HEK293 (cell line): ENCODE data around the gene FBXO36.

ENCODE experiments used
- GLIS2 ChIP-seq: fragments of 450-650 bp; formaldehyde crosslinking; IDR thresholded peaks from 2 replicates; pipeline ENCODE4 v1.5.1; 2016; ENCODE audit warnings: missing biosample characterization, missing genetic modification characterization
- IKZF3 ChIP-seq: fragments of 450-650 bp; IDR thresholded peaks from 2 replicates; pipeline ENCODE4 v1.5.0; 2018; ENCODE audit warnings: missing biosample characterization, mild to moderate bottlenecking, missing genetic modification characterization, moderate library complexity
- KLF1 ChIP-seq: fragments of 450-650 bp; formaldehyde crosslinking; IDR thresholded peaks from 2 replicates; pipeline ENCODE4 v1.5.1; 2016; ENCODE audit warnings: missing biosample characterization, missing genetic modification characterization
- KLF16 ChIP-seq: fragments of 450-650 bp; formaldehyde crosslinking; IDR thresholded peaks from 2 replicates; pipeline ENCODE4 v1.5.1; 2017; ENCODE audit warnings: missing biosample characterization, missing genetic modification characterization
- KLF7 ChIP-seq: fragments of 450-650 bp; formaldehyde crosslinking; IDR thresholded peaks from 2 replicates; pipeline ENCODE4 v1.5.1; 2016; ENCODE audit warnings: missing biosample characterization, missing genetic modification characterization, borderline replicate concordance
- OVOL3 ChIP-seq: fragments of 450-650 bp; formaldehyde crosslinking; IDR thresholded peaks from 2 replicates; pipeline ENCODE4 v1.5.1; 2016; ENCODE audit warnings: missing biosample characterization, missing genetic modification characterization
- TCF7L2 ChIP-seq: IDR thresholded peaks from 2 replicates; pipeline ENCODE4 v1.6.1; 2011; ENCODE audit warnings: low read depth, mild to moderate bottlenecking, inconsistent platforms, low read length, moderate library complexity, borderline replicate concordance
- ZBTB48 ChIP-seq: fragments of 450-650 bp; formaldehyde crosslinking; IDR thresholded peaks from 2 replicates; pipeline ENCODE4 v1.5.1; 2016; ENCODE audit warnings: missing biosample characterization, missing genetic modification characterization
- ZEB2 ChIP-seq: fragments of 450-650 bp; formaldehyde crosslinking; IDR thresholded peaks from 2 replicates; pipeline ENCODE4 v1.5.1; 2016; ENCODE audit warnings: missing biosample characterization, missing genetic modification characterization
- ZNF121 ChIP-seq: fragments of 450-650 bp; formaldehyde crosslinking; IDR thresholded peaks from 2 replicates; pipeline ENCODE4 v1.5.1; 2016; ENCODE audit warnings: missing biosample characterization, missing genetic modification characterization
- ZNF19 ChIP-seq: fragments of 450-650 bp; formaldehyde crosslinking; IDR thresholded peaks from 2 replicates; pipeline ENCODE4; 2016; ENCODE audit warnings: missing biosample characterization, missing genetic modification characterization, low read depth
- ZNF335 ChIP-seq: fragments of 450-650 bp; formaldehyde crosslinking; conservative IDR thresholded peaks from 2 replicates; pipeline ENCODE4 v1.5.1; 2016; ENCODE audit warnings: missing biosample characterization, missing genetic modification characterization
- ZNF530 ChIP-seq: fragments of 450-650 bp; formaldehyde crosslinking; IDR thresholded peaks from 2 replicates; pipeline ENCODE4 v1.5.1; 2016; ENCODE audit warnings: low read depth, missing biosample characterization, missing genetic modification characterization
- ZNF624 ChIP-seq: fragments of 450-650 bp; formaldehyde crosslinking; IDR thresholded peaks from 2 replicates; pipeline ENCODE4 v1.5.1; 2017; ENCODE audit warnings: missing biosample characterization, missing genetic modification characterization
- ZNF76 ChIP-seq: fragments of 450-650 bp; formaldehyde crosslinking; IDR thresholded peaks from 2 replicates; pipeline ENCODE4; 2016; ENCODE audit warnings: low read depth, missing biosample characterization, missing genetic modification characterization, borderline replicate concordance
- TF ChIP-seq, protein P1 (sequence below): fragments of 450-650 bp; formaldehyde crosslinking; IDR thresholded peaks from 2 replicates; pipeline ENCODE4 v1.5.1; 2016; ENCODE audit warnings: missing biosample characterization, missing genetic modification characterization
- TF ChIP-seq, protein P2 (sequence below): fragments of 450-650 bp; formaldehyde crosslinking; IDR thresholded peaks from 2 replicates; pipeline ENCODE4 v1.5.1; 2016; ENCODE audit warnings: missing biosample characterization, missing genetic modification characterization
- TF ChIP-seq, protein P3 (sequence below): fragments of 450-650 bp; formaldehyde crosslinking; IDR thresholded peaks from 2 replicates; pipeline ENCODE4 v1.5.1; 2016; ENCODE audit warnings: missing biosample characterization, missing genetic modification characterization
- TF ChIP-seq, protein P4 (sequence below): fragments of 450-650 bp; formaldehyde crosslinking; conservative IDR thresholded peaks from 2 replicates; pipeline ENCODE4 v1.5.1; 2016; ENCODE audit warnings: low read depth, missing biosample characterization, missing genetic modification characterization
- TF ChIP-seq, protein P5 (sequence below): fragments of 450-650 bp; formaldehyde crosslinking; IDR thresholded peaks from 2 replicates; pipeline ENCODE4 v1.5.1; 2017; ENCODE audit warnings: missing biosample characterization, missing genetic modification characterization
- TF ChIP-seq, protein P6 (sequence below): fragments of 450-650 bp; formaldehyde crosslinking; IDR thresholded peaks from 2 replicates; pipeline ENCODE4 v1.5.1; 2016; ENCODE audit warnings: missing biosample characterization, missing genetic modification characterization
- TF ChIP-seq, protein P7 (sequence below): fragments of 450-650 bp; formaldehyde crosslinking; IDR thresholded peaks from 2 replicates; pipeline ENCODE4 v1.5.1; 2017; ENCODE audit warnings: missing biosample characterization, missing genetic modification characterization

FBXO36 gene

DNA sequence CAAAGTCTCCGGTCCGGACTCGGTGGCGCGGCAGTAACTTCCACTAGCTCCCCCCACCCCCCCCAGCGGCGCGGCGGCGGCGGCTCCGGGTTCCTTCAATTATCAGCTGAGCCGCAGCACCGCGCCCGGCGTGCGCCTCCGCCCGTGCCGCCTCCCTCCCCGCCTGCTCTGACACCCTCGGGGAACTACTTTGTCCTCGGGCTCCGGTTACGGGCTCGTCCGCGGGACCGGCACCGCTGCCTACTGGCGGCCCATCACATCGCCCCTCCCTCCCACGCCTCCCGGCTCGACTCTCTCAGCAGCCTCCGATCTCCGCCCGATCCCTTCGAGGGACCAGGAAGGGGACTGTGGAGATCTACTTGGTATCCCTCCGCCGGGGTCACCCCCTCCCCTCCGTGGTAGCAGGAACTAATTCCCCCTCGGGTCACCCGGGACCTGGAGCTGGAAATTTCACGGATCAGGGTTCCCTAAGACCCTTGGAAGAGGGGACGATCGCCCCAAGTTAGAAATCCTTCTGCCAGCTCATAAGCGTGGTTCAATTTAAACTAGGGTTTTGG is 333 bp upstream of the FBXO36 start, which contains the start of gene TRIP12 (continued):
- TF ChIP-seq, protein P1, sequence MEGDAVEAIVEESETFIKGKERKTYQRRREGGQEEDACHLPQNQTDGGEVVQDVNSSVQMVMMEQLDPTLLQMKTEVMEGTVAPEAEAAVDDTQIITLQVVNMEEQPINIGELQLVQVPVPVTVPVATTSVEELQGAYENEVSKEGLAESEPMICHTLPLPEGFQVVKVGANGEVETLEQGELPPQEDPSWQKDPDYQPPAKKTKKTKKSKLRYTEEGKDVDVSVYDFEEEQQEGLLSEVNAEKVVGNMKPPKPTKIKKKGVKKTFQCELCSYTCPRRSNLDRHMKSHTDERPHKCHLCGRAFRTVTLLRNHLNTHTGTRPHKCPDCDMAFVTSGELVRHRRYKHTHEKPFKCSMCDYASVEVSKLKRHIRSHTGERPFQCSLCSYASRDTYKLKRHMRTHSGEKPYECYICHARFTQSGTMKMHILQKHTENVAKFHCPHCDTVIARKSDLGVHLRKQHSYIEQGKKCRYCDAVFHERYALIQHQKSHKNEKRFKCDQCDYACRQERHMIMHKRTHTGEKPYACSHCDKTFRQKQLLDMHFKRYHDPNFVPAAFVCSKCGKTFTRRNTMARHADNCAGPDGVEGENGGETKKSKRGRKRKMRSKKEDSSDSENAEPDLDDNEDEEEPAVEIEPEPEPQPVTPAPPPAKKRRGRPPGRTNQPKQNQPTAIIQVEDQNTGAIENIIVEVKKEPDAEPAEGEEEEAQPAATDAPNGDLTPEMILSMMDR (tag by site-specific recombination) = 0 out of 2 replicates have a peak, but pooled peaks have one; percentile 13
- TF ChIP-seq ZEB2 = peak; percentile 97
- TF ChIP-seq ZBTB48 (tag by site-specific recombination) = peak; percentile 97
- TF ChIP-seq, protein P2, sequence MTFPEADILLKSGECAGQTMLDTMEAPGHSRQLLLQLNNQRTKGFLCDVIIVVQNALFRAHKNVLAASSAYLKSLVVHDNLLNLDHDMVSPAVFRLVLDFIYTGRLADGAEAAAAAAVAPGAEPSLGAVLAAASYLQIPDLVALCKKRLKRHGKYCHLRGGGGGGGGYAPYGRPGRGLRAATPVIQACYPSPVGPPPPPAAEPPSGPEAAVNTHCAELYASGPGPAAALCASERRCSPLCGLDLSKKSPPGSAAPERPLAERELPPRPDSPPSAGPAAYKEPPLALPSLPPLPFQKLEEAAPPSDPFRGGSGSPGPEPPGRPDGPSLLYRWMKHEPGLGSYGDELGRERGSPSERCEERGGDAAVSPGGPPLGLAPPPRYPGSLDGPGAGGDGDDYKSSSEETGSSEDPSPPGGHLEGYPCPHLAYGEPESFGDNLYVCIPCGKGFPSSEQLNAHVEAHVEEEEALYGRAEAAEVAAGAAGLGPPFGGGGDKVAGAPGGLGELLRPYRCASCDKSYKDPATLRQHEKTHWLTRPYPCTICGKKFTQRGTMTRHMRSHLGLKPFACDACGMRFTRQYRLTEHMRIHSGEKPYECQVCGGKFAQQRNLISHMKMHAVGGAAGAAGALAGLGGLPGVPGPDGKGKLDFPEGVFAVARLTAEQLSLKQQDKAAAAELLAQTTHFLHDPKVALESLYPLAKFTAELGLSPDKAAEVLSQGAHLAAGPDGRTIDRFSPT = peak; percentile 80
- TF ChIP-seq ZNF121 (tag by site-specific recombination) = 0 out of 2 replicates have a peak, but pooled peaks have one; percentile 12
- TF ChIP-seq ZNF624 (tag by site-specific recombination) = no peak
- TF ChIP-seq OVOL3 = peak; percentile 54; the same call in 1 of the 2 replicates
- peak; percentile 96 for TF ChIP-seq KLF16 (tag by site-specific recombination)
- no peak for TF ChIP-seq ZNF19 (tag by site-specific recombination)
- peak; percentile 80 for TF ChIP-seq ZNF335
- TF ChIP-seq TCF7L2 = peak; percentile 53; the same call in 1 of the 2 replicates
- TF ChIP-seq IKZF3 = peak; percentile 77
- TF ChIP-seq GLIS2 (tag by site-specific recombination) = peak; percentile 84
- TF ChIP-seq KLF1 (tag by site-specific recombination) = peak; percentile 59
- TF ChIP-seq ZNF530 = no peak
- TF ChIP-seq, protein P3, sequence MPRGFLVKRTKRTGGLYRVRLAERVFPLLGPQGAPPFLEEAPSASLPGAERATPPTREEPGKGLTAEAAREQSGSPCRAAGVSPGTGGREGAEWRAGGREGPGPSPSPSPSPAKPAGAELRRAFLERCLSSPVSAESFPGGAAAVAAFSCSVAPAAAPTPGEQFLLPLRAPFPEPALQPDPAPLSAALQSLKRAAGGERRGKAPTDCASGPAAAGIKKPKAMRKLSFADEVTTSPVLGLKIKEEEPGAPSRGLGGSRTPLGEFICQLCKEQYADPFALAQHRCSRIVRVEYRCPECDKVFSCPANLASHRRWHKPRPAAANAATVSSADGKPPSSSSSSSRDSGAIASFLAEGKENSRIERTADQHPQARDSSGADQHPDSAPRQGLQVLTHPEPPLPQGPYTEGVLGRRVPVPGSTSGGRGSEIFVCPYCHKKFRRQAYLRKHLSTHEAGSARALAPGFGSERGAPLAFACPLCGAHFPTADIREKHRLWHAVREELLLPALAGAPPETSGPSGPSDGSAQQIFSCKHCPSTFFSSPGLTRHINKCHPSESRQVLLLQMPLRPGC (tag by site-specific recombination) = peak; percentile 74; the same call in 1 of the 2 replicates
- TF ChIP-seq, protein P4, sequence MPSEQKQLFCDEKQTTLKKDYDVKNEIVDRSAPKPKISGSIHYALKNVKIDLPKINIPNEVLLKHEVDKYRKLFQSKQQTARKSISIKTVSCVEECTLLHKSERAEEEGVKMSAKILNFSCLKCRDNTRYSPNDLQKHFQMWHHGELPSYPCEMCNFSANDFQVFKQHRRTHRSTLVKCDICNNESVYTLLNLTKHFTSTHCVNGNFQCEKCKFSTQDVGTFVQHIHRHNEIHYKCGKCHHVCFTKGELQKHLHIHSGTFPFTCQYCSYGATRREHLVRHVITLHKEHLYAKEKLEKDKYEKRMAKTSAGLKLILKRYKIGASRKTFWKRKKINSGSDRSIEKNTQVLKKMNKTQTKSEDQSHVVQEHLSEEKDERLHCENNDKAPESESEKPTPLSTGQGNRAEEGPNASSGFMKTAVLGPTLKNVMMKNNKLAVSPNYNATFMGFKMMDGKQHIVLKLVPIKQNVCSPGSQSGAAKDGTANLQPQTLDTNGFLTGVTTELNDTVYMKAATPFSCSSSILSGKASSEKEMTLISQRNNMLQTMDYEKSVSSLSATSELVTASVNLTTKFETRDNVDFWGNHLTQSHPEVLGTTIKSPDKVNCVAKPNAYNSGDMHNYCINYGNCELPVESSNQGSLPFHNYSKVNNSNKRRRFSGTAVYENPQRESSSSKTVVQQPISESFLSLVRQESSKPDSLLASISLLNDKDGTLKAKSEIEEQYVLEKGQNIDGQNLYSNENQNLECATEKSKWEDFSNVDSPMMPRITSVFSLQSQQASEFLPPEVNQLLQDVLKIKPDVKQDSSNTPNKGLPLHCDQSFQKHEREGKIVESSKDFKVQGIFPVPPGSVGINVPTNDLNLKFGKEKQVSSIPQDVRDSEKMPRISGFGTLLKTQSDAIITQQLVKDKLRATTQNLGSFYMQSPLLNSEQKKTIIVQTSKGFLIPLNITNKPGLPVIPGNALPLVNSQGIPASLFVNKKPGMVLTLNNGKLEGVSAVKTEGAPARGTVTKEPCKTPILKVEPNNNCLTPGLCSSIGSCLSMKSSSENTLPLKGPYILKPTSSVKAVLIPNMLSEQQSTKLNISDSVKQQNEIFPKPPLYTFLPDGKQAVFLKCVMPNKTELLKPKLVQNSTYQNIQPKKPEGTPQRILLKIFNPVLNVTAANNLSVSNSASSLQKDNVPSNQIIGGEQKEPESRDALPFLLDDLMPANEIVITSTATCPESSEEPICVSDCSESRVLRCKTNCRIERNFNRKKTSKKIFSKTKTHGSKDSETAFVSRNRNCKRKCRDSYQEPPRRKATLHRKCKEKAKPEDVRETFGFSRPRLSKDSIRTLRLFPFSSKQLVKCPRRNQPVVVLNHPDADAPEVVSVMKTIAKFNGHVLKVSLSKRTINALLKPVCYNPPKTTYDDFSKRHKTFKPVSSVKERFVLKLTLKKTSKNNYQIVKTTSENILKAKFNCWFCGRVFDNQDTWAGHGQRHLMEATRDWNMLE = peak; percentile 51; the same call in 1 of the 2 replicates
- peak; percentile 81 for TF ChIP-seq ZNF76 (tag by site-specific recombination)
- TF ChIP-seq, protein P5, sequence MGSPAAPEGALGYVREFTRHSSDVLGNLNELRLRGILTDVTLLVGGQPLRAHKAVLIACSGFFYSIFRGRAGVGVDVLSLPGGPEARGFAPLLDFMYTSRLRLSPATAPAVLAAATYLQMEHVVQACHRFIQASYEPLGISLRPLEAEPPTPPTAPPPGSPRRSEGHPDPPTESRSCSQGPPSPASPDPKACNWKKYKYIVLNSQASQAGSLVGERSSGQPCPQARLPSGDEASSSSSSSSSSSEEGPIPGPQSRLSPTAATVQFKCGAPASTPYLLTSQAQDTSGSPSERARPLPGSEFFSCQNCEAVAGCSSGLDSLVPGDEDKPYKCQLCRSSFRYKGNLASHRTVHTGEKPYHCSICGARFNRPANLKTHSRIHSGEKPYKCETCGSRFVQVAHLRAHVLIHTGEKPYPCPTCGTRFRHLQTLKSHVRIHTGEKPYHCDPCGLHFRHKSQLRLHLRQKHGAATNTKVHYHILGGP (tag by site-specific recombination) = no peak
- peak; percentile 83 for TF ChIP-seq KLF7 (tag by site-specific recombination)
- TF ChIP-seq, protein P6, sequence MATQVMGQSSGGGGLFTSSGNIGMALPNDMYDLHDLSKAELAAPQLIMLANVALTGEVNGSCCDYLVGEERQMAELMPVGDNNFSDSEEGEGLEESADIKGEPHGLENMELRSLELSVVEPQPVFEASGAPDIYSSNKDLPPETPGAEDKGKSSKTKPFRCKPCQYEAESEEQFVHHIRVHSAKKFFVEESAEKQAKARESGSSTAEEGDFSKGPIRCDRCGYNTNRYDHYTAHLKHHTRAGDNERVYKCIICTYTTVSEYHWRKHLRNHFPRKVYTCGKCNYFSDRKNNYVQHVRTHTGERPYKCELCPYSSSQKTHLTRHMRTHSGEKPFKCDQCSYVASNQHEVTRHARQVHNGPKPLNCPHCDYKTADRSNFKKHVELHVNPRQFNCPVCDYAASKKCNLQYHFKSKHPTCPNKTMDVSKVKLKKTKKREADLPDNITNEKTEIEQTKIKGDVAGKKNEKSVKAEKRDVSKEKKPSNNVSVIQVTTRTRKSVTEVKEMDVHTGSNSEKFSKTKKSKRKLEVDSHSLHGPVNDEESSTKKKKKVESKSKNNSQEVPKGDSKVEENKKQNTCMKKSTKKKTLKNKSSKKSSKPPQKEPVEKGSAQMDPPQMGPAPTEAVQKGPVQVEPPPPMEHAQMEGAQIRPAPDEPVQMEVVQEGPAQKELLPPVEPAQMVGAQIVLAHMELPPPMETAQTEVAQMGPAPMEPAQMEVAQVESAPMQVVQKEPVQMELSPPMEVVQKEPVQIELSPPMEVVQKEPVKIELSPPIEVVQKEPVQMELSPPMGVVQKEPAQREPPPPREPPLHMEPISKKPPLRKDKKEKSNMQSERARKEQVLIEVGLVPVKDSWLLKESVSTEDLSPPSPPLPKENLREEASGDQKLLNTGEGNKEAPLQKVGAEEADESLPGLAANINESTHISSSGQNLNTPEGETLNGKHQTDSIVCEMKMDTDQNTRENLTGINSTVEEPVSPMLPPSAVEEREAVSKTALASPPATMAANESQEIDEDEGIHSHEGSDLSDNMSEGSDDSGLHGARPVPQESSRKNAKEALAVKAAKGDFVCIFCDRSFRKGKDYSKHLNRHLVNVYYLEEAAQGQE (tag by site-specific recombination) = no peak
- TF ChIP-seq, protein P7, sequence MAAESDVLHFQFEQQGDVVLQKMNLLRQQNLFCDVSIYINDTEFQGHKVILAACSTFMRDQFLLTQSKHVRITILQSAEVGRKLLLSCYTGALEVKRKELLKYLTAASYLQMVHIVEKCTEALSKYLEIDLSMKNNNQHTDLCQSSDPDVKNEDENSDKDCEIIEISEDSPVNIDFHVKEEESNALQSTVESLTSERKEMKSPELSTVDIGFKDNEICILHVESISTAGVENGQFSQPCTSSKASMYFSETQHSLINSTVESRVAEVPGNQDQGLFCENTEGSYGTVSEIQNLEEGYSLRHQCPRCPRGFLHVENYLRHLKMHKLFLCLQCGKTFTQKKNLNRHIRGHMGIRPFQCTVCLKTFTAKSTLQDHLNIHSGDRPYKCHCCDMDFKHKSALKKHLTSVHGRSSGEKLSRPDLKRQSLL (tag by site-specific recombination) = peak; percentile 51
